Stimulated activated CD8-positive, alpha-beta memory T cell treated with anti-CD3 and anti-CD28 coated beads, Interleukin-4, amount 100 ng/mL, for 48 hours (primary cell): ENCODE measurements around the gene TLNRD1.

ENCODE experiments used
- DNase-seq: peaks from one replicate; pipeline ENCODE4 v3.0.0-alpha.2; 2020

TLNRD1 gene

DNA sequence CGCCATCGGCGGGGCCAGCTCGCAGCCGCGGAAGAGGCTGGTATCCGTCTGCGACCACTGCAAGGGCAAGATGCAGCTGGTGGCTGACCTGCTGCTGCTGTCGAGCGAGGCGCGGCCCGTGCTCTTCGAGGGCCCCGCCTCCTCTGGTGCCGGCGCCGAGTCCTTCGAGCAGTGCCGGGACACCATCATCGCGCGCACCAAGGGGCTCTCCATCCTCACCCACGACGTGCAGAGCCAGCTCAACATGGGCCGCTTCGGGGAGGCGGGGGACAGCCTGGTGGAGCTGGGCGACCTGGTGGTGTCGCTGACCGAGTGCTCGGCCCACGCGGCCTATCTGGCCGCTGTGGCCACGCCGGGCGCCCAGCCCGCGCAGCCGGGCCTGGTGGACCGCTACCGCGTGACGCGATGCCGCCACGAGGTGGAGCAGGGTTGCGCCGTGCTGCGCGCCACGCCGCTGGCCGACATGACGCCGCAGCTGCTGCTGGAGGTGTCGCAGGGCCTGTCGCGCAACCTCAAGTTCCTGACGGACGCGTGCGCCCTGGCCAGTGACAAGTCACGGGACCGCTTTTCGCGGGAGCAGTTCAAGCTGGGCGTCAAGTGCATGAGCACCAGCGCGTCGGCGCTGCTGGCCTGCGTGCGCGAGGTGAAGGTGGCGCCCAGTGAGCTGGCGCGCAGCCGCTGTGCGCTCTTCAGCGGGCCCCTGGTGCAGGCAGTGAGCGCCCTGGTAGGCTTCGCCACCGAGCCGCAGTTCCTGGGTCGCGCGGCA is 1.8 kb downstream of the TLNRD1 start:
- no peak for DNase-seq

DNA sequence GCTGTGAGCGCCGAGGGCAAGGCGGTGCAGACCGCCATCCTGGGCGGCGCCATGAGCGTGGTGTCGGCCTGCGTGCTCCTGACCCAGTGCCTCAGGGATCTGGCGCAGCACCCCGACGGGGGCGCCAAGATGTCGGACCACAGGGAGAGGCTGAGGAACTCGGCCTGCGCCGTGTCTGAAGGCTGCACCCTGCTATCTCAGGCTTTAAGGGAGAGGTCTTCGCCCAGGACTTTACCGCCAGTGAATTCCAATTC is 2.3 kb downstream of the TLNRD1 start:
- DNase-seq, result no peak

DNA sequence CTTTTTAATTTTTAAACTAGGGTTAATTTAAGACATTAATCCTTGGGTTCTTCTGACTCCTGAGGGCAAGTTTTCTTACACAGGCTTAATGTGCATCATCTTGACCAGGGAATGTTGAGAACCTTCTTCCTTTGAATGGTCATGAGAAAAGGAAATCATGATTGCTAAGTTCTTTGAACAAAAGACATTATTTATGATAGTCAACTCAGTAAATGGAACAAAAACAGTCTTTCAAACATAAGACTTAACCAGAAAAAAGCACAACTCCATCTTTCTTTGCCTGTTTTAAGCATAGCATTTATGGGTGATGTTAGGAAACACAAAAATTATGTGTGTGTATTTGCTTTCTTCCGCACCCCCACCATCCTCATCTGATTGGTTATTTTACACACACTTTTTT is 5.4 kb downstream of the TLNRD1 start:
- DNase-seq, result no peak

DNA sequence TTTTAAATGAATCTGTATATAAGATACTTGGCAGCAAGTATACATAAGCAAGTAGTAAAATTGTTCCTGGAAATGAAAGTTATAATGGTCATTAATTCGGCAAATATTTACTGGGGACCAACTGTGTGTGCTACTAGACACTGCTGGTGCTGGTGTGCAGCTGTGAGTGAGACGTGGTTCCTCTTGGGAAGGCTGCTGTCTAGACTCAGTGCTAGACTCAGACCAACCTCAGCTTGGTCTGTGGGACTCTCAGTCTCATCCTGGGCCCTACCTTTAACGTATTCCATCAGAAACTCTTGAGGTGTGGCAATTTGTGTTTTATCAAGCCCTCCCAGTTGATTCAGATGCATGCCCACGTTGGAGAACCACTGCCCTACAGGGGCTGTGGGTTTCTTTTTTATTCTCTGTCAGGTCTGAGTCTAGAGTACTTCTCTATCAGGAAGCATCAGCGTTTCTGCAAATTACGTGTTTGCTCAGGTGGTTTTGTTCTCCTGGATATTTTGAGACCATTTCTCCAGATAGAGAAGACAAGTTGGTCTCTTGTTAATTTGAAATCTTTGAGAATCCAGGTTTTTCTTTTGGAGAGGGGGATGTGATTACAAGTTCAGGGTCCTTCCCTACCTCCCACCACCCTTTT is 6.8 kb downstream of the TLNRD1 start:
- no peak for DNase-seq

DNA sequence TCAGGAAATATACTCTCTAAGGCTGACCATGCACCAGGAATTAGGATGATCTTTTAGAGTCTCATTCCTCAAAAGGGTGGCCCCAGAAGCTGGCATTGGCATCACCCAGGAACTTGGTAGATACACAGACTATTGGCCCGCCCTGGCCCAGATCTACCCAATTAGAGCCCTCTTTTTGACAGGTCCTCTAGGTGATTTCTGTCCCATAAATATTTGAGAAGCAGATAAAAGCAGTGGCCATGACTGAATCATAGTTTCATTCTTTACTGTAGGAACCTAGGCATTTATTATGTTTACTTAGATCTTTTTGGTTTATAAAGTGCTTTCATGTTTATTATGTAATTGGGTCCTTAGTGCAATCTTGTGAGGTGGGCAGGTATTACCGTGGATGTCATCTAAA is 7.6 kb downstream of the TLNRD1 start:
- no peak for DNase-seq

DNA sequence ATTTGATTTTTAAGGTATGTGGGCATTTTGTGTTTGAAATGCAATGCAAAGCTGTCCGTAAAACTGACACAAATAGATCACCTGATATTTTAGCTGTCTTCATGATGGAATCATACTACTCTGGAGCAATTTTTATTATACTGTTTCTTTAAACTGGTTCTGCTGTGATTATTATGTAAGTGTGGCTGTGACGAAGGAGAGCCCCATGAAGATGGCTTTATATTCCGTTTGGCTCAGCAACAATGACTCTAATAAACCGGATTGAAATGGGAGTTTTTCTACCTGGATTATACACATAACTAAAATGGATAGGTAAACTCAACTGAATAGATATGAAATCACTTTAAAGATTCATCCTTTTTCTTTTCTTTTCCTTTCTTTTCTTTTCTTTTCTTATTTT is 9.4 kb downstream of the TLNRD1 start:
- DNase-seq, result no peak

DNA sequence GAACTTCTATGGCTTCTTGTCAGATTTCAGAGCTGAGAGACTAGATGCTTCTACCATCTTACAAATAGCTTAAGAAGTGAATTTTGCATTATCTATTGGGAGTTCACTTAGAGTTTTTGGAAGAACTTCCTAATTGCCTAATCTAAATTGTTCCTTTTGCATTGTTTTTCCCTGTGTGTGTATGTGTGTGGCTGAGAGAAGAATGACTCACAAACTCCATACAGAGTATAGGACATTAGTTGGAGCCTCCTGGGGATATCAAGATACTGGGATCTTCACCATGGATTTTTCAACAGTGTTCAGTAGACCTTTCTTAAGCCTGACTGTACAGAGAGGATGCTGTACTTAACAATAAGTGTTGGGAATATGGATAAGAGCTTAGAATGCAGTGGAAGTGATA is 10.9 kb downstream of the TLNRD1 start:
- DNase-seq, result no peak

DNA sequence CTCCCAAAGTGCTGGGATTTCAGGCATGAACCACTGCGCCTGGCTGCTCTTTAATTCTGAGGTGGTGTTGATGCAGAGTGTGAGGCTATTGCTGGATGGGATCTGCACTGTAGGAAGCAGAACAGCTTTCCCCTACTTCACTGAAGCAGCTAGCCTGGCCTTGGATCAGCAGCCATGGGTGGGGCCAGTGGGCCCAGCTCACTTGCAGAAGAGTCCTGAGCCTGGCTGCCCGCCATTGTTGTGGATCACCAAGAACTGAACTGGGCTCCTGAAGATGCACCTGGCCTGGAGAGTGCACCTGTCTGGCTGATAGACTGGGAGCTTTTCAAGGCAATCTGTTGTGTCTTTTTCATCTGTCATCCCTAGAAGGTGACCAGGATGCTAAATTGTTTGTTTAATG is 11.9 kb downstream of the TLNRD1 start:
- no peak for DNase-seq

DNA sequence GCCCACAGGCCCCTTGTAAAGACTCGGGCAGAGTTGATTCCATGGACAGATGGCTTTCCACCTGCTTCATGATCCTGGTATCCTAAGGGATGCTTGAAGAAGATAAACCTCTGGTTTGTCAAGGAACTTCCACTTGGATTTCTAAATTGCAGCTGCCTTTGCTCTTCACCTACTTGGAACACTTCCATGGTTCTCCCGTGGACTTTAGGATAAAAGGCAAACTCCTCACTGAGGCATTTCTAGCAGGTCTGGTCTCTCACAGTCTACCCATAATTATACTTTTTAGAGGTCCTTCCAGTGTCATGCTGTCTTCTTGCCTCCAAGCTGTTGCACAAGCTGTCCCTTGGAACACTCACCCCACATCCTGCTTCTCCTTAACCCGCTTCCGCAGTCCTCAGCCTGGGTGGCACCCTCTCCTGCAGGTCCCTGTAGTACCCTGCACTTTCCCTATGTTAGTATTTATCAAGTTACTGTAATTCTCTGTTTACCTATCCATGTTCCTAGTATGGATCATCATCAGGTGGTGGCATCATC is 12.7 kb downstream of the TLNRD1 start:
- DNase-seq, result no peak

DNA sequence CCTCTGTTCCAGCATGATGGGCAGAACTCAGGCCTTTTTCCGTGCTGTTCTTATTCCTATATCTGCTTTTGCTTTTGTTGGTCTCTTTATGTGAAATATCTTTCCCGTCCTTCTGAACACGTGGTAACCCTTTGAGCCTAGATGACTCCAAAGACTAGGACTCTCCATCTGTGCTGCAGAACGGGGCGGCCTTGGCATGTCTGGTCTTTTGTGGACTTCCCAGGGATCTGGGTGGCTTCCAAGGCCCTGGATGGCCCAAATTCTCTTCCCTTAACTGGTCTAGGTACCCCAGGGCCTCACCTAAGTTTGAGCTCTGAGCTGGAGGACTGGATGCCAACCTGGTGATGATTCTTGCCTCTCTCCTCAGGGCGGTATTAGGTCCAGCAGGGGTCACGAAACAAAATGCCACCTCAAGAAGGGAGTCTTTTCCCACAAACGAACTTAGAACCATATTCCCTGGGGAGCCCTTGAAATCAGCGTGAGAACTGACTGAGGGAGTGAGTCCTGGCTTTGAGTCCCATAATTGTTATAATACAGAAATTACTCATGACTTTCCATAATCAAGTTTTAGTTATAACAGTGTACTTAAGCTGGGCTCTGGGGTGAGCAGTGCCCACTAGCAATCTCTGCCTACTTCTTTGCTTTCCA is 13.8 kb downstream of the TLNRD1 start:
- DNase-seq, result no peak

DNA sequence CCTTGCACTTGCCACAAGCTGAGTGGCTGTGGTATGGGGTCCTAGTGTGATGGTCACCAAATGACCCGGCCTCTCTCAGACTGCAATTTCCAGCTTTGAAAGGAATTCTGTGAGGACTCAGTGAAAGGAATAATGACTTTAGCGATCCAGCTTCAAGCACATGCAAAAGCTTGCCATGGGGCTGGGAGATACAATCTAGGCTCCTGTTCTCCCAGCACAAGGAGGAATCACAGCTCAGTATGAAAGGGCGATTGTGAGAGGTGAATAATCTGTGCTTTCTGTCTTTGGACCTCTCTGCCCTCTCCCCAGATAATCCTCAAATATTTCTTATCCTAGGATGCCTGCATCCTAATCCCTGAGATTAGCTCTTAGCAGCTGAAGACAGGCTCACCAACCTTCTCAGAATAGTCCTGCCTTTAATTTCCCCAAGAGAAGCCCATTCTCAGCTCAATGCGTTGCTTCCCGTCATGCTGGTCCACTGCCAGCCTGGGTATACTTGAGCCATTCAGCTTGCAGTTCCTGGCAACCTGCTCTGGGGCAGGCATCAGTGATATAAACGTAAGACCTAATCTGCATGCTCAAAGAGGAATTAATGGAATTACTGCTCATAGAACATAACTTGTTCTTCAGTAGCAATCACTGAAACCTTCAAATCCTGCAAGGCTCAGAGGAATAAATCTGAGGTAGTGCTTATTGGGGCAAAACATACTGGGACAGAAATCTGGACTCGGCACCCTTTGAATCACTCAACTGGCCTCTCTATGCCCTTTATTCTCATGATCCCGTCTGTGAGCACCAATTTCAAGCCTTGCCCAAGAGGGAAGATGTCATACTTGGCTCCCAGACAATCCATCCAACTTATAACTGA is 15.1 kb downstream of the TLNRD1 start:
- no peak for DNase-seq

DNA sequence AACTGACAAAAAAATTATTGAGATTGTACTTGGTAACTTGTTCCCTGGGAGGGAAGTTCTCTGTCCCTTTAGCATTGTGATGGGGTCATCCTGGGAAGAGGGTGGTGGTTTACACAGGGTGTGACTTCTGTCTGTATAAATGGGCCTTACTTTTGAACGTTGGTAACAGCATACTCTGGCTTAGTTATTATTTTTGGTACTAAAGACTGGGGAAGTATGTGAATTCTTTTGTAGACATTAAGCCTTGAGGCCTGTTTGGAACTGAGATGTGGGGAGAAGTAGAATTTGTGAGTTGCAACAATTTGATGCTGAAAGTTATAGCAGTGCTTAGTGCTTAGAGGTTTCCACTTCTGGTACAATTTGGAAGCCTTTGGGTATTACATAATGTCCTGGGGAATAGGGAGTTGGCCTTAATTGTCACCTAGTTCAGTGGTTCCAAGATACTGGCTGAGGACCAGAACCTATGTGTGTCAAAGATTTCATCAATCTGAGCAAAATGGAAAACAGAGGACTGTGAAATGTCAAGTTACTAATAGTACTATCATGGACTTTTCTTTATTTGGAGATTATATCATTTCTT is 15.9 kb downstream of the TLNRD1 start:
- no peak for DNase-seq

DNA sequence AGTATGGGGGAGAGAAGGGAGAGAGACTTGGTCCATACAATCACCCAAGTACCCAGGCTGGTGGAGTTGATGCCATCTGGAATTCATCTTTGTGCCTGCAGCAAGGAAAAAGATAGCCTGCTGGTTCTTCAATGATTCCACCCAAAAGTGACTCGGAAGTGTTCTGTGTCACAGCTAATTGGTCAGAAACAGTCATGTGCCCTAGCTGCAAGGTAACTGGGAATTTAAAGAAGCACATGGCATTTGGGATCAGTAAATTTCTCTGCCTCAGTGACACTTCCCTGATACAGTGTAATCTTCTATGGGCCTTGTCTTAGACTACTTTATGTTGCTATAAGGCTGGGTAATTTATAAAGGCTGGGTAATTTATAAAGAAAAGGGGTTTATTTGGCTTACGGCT is 17.5 kb downstream of the TLNRD1 start:
- DNase-seq, result no peak

DNA sequence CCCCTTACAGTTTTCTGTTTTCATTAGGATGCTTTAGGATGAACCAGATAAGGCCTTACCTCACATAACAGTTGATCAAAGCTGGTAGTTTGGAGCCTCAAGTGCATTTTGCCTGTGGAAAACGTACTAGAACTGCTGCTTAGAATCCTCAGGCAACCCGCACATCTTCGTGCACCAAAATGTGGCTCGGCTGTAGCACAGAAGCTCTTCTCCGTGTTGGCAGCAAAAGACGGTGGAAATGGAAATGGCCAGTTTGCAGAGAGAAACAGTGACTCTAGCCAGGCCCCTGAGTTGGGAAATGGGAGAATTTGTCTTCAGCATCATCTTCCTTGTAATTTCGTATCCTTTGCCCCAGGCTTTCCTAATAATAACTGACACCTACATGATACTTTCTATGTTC is 20.6 kb downstream of the TLNRD1 start:
- DNase-seq, result no peak

DNA sequence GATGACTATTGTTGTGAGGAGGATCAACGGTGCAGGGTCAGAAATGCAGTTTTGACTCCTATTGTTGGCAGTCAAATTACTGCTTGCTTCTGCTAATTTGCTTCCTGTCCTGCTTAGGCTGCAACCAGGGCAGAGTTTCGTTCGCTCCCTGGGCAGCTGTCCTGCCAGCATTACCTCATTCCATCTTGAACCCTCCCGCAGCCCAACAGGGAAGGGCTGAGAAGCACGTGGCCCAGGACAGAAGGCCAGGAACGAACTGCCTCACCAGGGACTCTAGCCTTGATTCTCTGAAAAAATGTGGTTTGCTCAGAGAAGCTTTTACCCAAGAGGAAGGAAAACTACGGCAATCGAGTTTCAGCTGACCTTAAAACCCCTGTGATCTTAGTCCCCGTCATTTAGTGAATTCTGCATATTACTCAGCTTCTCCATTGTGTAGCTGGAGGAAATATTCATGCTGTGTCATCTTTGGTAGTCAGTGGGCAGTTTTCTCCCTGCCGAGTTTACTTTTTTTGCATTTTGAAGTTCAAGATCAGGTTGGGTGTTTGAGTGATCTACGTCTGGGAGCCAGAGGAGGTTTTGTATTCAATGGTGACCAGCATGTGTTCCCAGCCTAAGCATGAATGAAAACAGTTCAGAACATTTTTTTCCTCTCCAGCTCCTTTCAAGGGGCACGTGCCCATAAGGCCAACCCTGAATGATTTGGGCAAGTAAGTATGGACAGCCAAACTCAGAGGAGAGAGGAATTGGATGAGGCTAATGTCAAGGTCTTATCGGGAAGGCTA is 23.0 kb downstream of the TLNRD1 start:
- DNase-seq, result peak; percentile 51

DNA sequence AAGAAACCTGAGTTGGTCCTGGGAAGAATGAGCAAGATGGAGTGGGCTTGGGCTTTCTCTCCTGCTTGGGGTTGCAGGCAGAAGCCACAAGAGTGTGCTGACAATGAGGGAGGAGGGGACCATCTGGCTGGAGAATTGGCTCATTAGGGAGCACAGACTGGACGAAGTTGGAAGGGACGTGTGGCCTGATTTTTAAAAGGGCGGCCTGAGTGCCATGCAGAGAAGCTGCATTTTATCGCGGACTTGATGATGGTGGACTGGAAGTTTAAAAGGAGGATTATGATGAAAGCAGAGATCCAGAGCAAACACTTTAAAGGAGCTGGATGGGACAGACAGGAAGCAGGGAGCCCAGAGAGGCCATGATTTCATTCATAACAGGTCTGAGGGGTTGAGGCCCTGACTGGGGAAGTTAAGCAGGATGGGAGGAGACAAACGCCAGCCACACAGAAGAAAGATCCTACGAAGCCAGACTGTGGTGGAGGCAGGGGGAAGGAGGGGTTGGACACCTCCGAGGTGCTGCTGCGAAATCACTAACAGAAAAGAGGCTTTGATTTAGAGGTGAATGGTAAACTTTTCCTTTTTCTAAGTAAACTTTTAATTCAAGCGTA is 23.6 kb downstream of the TLNRD1 start:
- DNase-seq, result no peak

DNA sequence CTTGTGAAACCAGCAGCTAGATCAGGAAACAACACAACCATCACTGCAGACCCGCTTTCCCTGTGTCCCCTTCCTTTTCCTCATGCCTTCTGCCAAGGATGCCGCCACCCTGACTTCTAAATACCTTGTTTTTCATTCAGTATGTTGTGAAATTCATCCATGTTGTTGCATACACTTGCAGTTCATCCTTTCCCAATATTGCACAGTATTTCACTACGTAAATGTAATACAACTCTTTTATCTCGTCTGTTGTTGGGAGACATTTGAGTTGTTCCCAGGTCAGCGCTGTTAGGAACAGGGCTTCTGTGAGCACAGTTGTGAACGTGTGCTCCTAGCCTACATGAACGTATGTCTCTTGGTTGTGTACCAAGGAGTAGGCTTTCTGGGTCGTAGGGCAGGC is 24.2 kb downstream of the TLNRD1 start:
- no peak for DNase-seq

DNA sequence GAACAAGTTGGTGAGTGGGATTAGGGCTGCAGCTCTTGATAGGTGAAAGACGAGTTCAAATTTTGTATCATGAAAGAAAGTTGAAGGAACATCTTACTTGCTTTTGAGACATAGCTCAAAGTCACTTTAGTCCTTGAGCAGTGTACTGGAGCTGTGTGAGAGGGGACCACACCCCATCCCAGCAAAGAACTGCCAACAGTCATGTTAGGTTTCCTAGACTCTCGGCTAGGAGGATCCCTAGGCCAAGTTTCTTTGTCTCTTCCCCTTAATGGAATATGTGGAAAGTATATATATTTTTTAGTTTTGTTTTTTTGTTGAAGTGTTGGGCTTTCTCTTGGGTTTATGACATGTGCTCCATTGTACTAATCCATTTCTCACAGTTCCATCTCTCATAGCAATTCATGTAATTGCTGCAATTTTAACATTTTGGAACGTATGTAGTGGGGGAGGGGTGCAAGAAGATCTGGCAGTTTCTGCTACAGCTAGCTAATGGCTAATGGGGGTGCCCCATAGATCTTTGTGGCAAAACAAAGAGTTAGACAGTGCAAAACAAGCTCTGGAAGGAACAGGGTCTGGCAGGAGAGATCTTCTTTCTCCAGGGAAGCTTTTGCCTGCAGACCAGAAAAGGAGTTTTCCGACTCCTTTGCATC is 25.1 kb downstream of the TLNRD1 start:
- no peak for DNase-seq

DNA sequence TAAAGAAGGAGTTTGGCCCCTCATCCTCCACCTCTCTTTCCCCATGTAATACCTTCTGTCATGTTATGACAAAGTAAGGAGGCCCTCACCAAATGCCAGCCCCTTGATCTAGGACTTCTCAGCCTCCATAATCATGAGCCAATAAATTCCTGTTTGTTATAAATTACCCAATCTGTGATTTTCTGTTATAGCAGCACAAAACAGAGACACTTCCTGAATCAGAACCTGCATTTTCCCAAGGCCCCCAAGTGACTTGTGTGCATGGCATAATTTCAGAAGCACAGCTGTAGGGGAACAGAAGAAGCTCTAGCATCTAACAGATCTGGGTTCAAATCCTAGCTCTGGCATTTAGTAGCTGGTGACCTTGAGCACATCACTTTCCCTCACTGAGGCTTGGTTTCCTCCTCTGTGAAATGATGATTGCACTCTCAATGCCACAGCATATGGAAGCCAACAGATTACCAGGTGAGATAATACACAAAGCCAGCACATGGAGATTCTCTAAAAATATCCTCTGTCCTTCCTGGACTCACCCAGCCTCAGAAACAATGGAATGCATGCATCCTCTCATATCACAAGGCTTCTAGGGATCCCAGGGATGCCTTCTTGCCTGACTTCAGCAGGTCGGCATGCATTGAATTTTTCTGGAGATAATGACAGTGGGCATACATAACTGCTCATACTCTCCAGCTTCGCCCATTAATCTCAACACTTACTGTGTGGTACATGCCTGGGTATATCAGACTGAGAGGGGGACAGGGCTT is 26.3 kb downstream of the TLNRD1 start:
- no peak for DNase-seq
